ENCODE data around the gene TTC23L.

- TF ChIP-seq CTCF (conservative IDR thresholded peaks at IDR 0.05) (no peak), ZFX (IDR thresholded peaks at IDR 0.05) (no peak)
Observed at GRCh38 chr5:34791761-34792244, 47.2 kb upstream of the TTC23L start.
